Measurements from ENCODE around the gene PABPC4L.

- TF ChIP-seq, protein P1, sequence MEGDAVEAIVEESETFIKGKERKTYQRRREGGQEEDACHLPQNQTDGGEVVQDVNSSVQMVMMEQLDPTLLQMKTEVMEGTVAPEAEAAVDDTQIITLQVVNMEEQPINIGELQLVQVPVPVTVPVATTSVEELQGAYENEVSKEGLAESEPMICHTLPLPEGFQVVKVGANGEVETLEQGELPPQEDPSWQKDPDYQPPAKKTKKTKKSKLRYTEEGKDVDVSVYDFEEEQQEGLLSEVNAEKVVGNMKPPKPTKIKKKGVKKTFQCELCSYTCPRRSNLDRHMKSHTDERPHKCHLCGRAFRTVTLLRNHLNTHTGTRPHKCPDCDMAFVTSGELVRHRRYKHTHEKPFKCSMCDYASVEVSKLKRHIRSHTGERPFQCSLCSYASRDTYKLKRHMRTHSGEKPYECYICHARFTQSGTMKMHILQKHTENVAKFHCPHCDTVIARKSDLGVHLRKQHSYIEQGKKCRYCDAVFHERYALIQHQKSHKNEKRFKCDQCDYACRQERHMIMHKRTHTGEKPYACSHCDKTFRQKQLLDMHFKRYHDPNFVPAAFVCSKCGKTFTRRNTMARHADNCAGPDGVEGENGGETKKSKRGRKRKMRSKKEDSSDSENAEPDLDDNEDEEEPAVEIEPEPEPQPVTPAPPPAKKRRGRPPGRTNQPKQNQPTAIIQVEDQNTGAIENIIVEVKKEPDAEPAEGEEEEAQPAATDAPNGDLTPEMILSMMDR (IDR thresholded peaks at IDR 0.05; ENCODE audit: low read length): no peak
- TF ChIP-seq EZH2phosphoT487 (IDR thresholded peaks at IDR 0.05; ENCODE audit: low read length) (no peak), EZH2 (optimal IDR thresholded peaks at IDR 0.05; ENCODE audit: low read depth, low read length) (no peak)
Observed at GRCh38 chr4:134189949-134190348, 11.6 kb downstream of the PABPC4L start.
